GM18951 (cell line): ENCODE data around the gene SGCA.

Experiments
- POLR2A ChIP-seq: IDR thresholded peaks from 4 replicates; pipeline ENCODE4 v1.6.1; 2011; ENCODE audit warnings: mild to moderate bottlenecking; ENCODE audit not compliant: insufficient read length, insufficient read depth; ENCODE audit errors: extremely low read depth
- in situ Hi-C: fragments of 300-500 bp; cut with MboI; formaldehyde crosslinking; loops from one replicate; pipeline ENCODE4 v1.12.0; 2022; ENCODE audit warnings: low sequenced_read_pairs, mixed read lengths, inconsistent platforms; ENCODE audit not compliant: unreplicated experiment

The SGCA gene

GRCh38 chr17:50162466-50163254 is 3.1 kb upstream of the SGCA start:
- in situ Hi-C loops: no loop called here
- TF ChIP-seq POLR2A: no peak

GRCh38 chr17:50163843-50164696 is 1.7 kb upstream of the SGCA start:
- in situ Hi-C loops: no loop called here
- TF ChIP-seq POLR2A: no peak

- in situ Hi-C loops: no loop called here
- no peak for TF ChIP-seq POLR2A
These were observed 1.2 kb upstream of the SGCA start for GRCh38 chr17:50164697-50164988.

DNA sequence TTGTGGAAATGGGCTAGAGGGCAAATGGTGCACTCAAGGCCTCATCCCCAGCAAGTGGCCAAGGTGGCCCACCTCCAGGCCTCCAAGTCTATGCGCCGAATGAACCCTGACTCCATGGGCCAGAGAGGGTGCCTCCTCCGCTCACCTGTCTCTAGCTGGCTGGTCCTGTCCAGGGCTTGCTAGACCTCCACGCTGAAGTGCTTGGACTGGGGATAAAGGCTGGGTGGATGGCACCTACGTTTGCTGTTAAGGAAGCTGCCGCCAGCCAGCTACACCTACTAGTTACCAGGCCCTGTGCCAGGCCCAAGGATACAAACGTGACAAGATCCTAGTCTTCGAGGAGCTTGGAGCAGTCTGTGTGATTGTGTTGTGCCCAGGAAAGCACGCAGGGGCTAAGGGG is 739 bp upstream of the SGCA start:
- in situ Hi-C loops: no loop called here
- TF ChIP-seq POLR2A: no peak

- no peak for TF ChIP-seq POLR2A
- in situ Hi-C loops: no loop called here
These were observed 339 bp upstream of the SGCA start for GRCh38 chr17:50165466-50165865.

- in situ Hi-C loops: no loop called here
- no peak for TF ChIP-seq POLR2A
These were observed 845 bp downstream of the SGCA start for GRCh38 chr17:50166518-50167181.

- in situ Hi-C loops: no loop called here
- no peak for TF ChIP-seq POLR2A
These were observed 1.6 kb downstream of the SGCA start for GRCh38 chr17:50167371-50167770.

DNA sequence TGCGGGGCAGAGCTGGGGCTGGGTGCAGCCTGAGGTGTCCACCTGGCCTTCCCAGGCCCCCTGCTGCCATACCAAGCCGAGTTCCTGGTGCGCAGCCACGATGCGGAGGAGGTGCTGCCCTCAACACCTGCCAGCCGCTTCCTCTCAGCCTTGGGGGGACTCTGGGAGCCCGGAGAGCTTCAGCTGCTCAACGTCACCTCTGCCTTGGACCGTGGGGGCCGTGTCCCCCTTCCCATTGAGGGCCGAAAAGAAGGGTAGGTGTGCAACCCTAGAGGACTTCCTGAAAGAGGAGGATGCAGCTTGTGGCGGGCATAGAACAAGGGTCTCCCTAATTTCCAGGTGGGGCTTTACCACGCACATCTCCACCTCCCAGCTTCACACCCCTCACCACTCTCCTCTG is 2.5 kb downstream of the SGCA start:
- no peak for TF ChIP-seq POLR2A
- in situ Hi-C loops: no loop called here

DNA sequence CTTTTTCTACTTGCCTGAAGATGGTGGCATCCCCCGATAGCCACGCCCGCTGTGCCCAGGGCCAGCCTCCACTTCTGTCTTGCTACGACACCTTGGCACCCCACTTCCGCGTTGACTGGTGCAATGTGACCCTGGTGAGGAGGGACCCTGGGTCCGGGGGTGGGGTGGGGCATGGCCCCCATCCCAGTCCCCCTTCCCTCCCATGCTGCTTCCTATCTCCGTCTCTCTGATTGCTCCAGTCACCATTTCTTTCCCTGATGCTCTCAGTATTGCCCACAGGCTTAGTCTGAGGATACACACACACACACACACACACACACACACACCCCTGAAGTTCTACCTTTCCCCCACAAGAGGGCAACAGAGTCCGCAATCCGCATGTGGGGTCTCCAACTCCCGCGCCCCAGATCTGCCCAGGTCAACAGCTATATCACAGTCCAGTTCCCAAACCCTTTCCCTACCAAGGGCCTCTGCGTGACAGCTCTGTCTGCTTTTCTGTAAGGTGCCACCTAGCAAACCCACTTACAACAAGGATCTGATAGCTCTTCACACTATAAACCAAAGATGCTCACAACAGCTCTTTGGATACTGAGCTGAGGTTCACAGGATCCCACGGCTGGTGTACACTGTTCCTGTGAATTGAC is 3.4 kb downstream of the SGCA start:
- in situ Hi-C loops: no loop called here

DNA sequence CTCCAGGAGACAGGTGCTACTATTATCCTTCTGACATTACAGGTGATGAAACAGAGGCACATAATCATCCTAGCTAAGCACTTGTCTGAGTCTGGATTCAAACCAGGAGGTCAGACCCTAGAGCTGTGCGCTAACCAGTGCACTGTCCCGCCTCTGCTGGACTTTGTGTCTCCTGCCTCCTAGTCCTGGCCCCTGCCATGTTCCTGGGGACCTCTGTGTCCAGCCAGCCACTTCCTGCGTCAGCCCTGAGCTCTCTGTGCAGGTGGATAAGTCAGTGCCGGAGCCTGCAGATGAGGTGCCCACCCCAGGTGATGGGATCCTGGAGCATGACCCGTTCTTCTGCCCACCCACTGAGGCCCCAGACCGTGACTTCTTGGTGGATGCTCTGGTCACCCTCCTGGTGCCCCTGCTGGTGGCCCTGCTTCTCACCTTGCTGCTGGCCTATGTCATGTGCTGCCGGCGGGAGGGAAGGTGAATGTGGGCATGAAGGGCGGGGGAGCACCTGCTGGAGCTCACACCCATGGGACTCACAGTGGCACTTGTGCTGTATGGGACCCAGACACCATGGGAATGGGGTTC is 4.2 kb downstream of the SGCA start:
- no peak for TF ChIP-seq POLR2A
- in situ Hi-C loops: no loop called here

More for the DNA sequence above, 3.4 kb downstream of the SGCA start:
- no peak for TF ChIP-seq POLR2A

DNA sequence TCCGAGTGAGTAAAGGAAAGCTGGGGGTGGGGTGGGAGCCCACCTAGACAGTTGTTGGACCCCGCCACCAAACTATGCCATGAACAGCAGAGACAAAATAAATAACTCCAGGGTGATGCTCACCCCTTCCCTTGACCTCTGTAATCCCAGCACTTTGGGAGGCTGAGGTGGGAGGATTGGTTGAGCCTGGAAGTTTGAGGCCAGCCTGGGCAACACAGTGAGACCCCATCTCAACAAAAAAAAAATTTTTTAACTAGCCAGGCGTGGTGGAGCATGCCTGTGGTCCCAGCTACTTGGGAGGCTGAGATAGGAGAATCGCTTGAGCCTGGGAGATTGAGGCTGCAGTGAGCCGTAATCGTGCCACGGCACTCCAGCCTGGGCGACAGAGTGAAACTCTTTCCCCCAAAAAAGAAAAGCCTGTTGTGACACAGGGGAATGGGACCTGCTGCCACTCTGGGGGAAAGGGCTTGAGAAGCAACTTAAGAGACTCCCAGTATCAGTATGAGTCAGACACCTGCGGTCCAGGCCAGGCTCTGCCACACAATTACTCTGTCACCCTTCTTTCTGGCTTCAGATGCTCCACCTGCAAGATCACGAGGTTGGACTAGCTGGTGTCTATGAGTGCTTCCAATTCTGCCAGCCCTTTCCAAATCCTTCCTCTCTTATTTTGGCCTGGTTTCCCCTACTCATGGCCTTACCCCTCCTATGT is 5.0 kb downstream of the SGCA start:
- TF ChIP-seq POLR2A: no peak
- in situ Hi-C loops: no loop called here

DNA sequence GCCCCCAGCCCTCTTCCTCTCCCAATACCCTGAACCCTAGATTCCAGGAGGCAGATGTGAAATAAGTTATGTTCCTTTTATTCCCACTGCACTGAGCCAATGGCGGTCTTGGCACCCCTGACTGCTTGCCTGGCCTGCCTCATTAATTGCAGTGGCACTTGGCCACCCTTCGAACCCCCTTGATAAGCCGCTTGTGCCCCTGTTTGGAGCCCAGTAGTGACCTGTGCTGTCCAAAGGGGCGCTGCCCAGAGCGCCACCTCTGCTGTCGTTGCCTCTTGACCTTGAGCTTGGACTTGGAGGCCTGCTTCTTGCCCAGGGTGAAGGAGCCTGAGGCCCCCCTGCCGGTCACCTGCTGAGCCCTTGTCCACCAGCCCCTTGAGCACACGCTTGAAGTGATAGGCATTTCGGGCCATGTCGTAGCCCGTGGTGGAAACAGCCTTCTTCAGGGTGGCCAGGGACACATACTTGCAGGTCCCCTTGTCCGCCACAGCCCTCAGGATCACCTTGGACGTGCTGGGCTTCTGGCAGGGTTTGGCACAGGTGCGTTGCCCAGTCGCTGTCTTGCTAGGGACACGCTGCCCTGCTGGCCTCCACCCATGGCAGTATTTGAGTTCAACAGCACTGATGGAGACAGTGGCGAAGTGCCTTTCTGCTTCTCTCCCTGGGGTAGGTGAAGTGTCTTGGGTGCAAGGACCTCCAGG is 5.7 kb downstream of the SGCA start:
- no peak for TF ChIP-seq POLR2A
- in situ Hi-C loops: no loop called here
